ENCODE data around the gene HIVEP2. TPM values are rescaled to one million over a fixed set of nuclear protein-coding genes. Genes with fewer than 3 reads are reported as not detected.

Gene HIVEP2
- total and polyA plus RNA-seq, 8 donors: 0.58 to 14.3 (median 4.8) TPM

DNA sequence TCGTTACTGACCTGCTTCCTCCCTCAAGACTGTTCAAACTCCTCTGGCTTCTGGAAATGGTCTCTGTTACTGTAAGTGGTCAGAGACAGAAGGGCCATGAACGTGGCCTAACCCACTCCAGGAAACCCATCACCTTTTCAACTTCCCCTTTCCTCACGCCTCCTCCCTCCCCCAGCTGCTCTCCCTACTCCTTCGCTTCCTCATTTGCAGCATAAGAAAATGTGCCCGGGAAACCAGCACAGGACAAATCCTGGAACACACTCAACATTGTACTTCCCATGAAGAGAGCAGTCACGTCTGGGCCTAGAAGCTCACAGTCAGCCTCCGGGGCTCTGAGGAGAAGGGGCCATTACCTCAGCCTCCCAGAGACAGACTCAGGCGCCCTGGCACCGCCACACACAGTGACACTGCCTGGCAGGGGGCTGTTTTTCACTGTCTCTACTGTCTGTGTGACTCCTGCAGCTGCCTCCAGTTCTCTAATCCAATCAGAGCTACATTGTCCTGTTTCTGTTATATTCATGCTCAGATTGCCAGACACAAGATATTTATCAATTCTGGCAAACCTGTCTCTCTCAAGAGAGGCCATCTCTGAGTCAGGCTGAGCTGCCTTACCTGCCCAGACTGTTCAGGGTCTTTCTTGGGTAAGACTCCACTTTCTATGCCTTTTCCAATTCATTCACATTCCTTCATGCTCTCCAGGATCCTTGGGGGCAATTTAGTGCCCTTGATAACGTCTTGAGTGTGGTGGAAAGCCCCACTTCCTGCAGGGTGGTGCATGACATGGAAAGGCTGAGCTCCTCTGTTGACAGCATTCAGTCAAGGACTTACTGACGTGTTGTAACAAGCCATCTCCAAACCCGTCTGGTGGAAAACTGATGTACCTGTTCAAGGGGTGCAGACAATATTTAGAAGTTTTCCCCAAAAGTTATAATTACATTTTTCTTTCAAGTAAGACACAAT, 242.2 kb downstream of the HIVEP2 start:
- H3K27ac ChIP-seq: peak overlapping the region in 2 of 5 donors; percentile 27 to 42
- H3K36me3 ChIP-seq: no peaks in the 10 kb centered on the region
- no peak overlapping the region for H3K4me3 ChIP-seq
- WGBS, 5 donors: 65 to 75% (median 71%) methylated on average over 12 of the region's 12 CpGs
- peaks cover 0 to 5% (median 0%) of the 10 kb centered on the region in 4 donors for H3K4me1 ChIP-seq
- TF ChIP-seq, protein P1, sequence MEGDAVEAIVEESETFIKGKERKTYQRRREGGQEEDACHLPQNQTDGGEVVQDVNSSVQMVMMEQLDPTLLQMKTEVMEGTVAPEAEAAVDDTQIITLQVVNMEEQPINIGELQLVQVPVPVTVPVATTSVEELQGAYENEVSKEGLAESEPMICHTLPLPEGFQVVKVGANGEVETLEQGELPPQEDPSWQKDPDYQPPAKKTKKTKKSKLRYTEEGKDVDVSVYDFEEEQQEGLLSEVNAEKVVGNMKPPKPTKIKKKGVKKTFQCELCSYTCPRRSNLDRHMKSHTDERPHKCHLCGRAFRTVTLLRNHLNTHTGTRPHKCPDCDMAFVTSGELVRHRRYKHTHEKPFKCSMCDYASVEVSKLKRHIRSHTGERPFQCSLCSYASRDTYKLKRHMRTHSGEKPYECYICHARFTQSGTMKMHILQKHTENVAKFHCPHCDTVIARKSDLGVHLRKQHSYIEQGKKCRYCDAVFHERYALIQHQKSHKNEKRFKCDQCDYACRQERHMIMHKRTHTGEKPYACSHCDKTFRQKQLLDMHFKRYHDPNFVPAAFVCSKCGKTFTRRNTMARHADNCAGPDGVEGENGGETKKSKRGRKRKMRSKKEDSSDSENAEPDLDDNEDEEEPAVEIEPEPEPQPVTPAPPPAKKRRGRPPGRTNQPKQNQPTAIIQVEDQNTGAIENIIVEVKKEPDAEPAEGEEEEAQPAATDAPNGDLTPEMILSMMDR (IDR thresholded peaks at IDR 0.05): no peak
- TF ChIP-seq EP300 (IDR thresholded peaks at IDR 0.05) (no peak), POLR2AphosphoS5 (IDR thresholded peaks at IDR 0.05) (no peak), POLR2A (IDR thresholded peaks at IDR 0.05) (no peak)
- H3K9me3 ChIP-seq: no peaks in the 10 kb centered on the region
- peak in 1 of 2 donors; percentile 53 for DNase-seq
- H3K27me3 ChIP-seq: no peaks in the 10 kb centered on the region
- intact Hi-C loops (cut with DNase I; ENCODE audit: low total_unique reads): no loop called here

Other genes starting within 250 kb of the HIVEP2 start
- 100 to 1,000 TPM in 1 of 5 donors, 10 to 100 TPM in 3, not detected in 1; 23.7 to 220 (median 64.6) TPM for gene AIG1, start 115.7 kb upstream of the HIVEP2 start, total RNA-seq
- 10 to 100 TPM; 10.8 to 29.7 (median 14.9) TPM for gene AIG1, start 115.7 kb upstream of the HIVEP2 start, polyA plus RNA-seq

Measured in stomach (tissue), 9 donors.